A673 (cell line): ENCODE data around the gene SUPT7L.

Experiments used
- EZH2 ChIP-seq: fragments of 200-600 bp; sonication (generic); IDR thresholded peaks from 2 replicates; pipeline ENCODE4 v1.6.1; 2017; ENCODE audit warnings: borderline replicate concordance, low read depth, mild to moderate bottlenecking, mixed read lengths, antibody characterized with exemption, low read length; ENCODE audit not compliant: poor library complexity, severe bottlenecking
- TF ChIP-seq, protein P1 (sequence below): fragments of 300-800, 200-600 bp; sonication (generic); conservative IDR thresholded peaks from 2 replicates; pipeline ENCODE4 v1.5.1; 2017; ENCODE audit warnings: low read depth, mild to moderate bottlenecking, antibody characterized with exemption, low read length, moderate library complexity, mixed read lengths

DNA sequence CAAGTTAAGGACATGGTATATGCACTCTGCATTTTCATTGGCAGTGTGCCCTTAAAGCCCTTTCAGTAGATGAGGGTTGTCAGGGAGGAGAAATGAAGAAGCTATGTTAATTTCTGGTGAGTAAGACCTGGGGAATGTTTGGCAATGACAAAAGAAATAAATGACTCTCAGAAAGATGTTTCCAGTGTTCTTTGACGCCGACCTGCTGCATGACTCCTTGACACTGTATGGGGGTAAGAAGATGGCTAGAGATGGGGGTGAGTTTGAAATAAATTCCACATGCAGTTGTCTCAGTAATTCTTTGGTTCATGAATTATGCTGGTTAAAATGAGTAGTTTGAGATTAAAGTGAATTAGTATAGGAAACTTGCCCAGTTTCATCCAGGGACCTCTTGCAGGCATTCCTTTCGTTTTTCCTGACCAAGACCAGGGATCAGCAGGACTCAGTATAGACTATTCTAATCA lies 40.5 kb downstream of the SUPT7L start:
- TF ChIP-seq EZH2 = no peak
- TF ChIP-seq, protein P1, sequence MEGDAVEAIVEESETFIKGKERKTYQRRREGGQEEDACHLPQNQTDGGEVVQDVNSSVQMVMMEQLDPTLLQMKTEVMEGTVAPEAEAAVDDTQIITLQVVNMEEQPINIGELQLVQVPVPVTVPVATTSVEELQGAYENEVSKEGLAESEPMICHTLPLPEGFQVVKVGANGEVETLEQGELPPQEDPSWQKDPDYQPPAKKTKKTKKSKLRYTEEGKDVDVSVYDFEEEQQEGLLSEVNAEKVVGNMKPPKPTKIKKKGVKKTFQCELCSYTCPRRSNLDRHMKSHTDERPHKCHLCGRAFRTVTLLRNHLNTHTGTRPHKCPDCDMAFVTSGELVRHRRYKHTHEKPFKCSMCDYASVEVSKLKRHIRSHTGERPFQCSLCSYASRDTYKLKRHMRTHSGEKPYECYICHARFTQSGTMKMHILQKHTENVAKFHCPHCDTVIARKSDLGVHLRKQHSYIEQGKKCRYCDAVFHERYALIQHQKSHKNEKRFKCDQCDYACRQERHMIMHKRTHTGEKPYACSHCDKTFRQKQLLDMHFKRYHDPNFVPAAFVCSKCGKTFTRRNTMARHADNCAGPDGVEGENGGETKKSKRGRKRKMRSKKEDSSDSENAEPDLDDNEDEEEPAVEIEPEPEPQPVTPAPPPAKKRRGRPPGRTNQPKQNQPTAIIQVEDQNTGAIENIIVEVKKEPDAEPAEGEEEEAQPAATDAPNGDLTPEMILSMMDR = no peak
